Measurements from ENCODE around the gene PCDHGA4.
"Not testable (repeated sequence)": the region's sequence is repeated elsewhere in the genome, so short reads cannot be mapped to it uniquely, and the experiment has no call there.

Gene PCDHGA4

DNA sequence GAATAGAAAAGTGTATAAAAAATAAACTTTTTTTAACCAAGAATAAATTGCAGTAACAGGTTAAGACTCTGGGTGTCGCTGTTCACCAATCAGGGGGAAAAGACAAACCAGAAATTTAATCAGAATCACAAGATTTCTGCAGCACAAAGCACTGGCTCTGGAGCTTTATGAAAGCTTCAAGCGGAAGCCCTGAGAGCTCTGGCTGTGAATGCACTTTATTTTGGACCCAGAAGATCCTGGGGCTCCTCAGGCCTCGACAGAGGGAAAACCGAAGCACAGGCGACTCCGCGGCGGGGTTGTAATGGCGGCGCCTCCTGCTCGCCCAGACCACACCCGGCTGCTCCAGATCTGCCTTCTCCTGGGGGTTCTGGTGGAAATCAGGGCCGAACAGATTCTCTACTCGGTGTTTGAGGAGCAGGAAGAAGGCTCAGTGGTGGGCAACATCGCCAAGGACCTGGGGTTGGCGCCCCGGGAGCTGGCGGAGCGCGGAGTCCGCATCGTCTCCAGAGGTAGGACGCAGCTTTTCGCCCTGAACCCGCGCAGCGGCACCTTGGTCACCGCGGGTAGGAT lies at the start of gene PCDHGA4:
Gene PCDHGA4, plus strand, starts transcription at position 122 of the 570 bp plus-strand sequence. Its CDS starts 87 bp downstream, at position 209.
- Histone ChIP-seq H3K27ac (ENCODE audit: low read length) (no peak within 1 kb of the TSS), H3K4me2 (ENCODE audit: low read length) (0 out of 2 replicates have a peak within 1 kb of the TSS, but pooled peaks have one; percentile 32), H3K79me2 (ENCODE audit: low read length) (no peaks in the 10 kb centered on the region), H3K9ac (ENCODE audit: low read length) (no peak within 1 kb of the TSS), H3K27me3 (ENCODE audit: low read depth, low read length) (no peaks in the 10 kb centered on the region), H3K4me3 (ENCODE audit: low read length) (no peak within 1 kb of the TSS), H3K36me3 (replicated peaks; ENCODE audit: low read depth, low read length) (no peaks in the 10 kb centered on the region), H4K20me1 (ENCODE audit: insufficient read depth, low read length) (no peaks in the 10 kb centered on the region), H3K9me3 (ENCODE audit: insufficient read depth, low read length) (no peaks in the 10 kb centered on the region), H2AFZ (ENCODE audit: low read depth, low read length) (no peak within 1 kb of the TSS), H3K4me1 (ENCODE audit: low read length) (0 out of 2 replicates have a peak, but pooled peaks cover 3% of the 10 kb centered on the region)
- TF ChIP-seq EZH2phosphoT487 (IDR thresholded peaks at IDR 0.05; ENCODE audit: low read depth) = no peak
- TF ChIP-seq, protein P1, sequence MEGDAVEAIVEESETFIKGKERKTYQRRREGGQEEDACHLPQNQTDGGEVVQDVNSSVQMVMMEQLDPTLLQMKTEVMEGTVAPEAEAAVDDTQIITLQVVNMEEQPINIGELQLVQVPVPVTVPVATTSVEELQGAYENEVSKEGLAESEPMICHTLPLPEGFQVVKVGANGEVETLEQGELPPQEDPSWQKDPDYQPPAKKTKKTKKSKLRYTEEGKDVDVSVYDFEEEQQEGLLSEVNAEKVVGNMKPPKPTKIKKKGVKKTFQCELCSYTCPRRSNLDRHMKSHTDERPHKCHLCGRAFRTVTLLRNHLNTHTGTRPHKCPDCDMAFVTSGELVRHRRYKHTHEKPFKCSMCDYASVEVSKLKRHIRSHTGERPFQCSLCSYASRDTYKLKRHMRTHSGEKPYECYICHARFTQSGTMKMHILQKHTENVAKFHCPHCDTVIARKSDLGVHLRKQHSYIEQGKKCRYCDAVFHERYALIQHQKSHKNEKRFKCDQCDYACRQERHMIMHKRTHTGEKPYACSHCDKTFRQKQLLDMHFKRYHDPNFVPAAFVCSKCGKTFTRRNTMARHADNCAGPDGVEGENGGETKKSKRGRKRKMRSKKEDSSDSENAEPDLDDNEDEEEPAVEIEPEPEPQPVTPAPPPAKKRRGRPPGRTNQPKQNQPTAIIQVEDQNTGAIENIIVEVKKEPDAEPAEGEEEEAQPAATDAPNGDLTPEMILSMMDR (IDR thresholded peaks at IDR 0.05; ENCODE audit: low read depth, low read length) = peak; percentile 50

DNA sequence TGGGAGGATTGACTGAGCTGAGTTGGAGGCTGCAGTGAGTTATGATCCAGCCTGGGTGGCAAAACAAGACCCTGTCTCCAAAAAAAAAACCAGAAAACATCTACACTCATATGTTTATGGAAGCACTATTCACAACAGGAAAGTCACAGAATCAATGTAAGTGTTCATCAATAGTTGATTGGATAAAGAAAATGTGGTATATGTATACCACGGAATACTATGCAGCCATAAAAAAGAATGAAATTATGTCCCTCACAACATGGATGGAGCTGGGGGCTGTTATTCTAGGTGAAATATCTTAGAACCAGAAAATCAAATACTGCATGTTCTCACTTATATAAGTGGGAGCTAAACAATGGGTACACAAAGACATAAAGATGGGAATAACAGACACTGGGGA lies 48.2 kb upstream of the PCDHGA4 start:
- Histone ChIP-seq H2AFZ (ENCODE audit: low read depth, low read length) (no peak overlapping the region), H3K36me3 (replicated peaks; ENCODE audit: low read depth, low read length) (no peaks in the 10 kb centered on the region), H3K9me3 (ENCODE audit: insufficient read depth, low read length) (no peaks in the 10 kb centered on the region), H3K27me3 (ENCODE audit: low read depth, low read length) (no peaks in the 10 kb centered on the region), H3K4me2 (ENCODE audit: low read length) (no peak overlapping the region), H3K27ac (ENCODE audit: low read length) (no peak overlapping the region), H3K9ac (ENCODE audit: low read length) (no peak overlapping the region), H3K4me1 (ENCODE audit: low read length) (no peaks in the 10 kb centered on the region), H3K4me3 (ENCODE audit: low read length) (no peak overlapping the region), H4K20me1 (ENCODE audit: insufficient read depth, low read length) (no peaks in the 10 kb centered on the region), H3K79me2 (ENCODE audit: low read length) (no peaks in the 10 kb centered on the region)
- no peak for TF ChIP-seq EZH2phosphoT487 (IDR thresholded peaks at IDR 0.05; ENCODE audit: low read depth)

DNA sequence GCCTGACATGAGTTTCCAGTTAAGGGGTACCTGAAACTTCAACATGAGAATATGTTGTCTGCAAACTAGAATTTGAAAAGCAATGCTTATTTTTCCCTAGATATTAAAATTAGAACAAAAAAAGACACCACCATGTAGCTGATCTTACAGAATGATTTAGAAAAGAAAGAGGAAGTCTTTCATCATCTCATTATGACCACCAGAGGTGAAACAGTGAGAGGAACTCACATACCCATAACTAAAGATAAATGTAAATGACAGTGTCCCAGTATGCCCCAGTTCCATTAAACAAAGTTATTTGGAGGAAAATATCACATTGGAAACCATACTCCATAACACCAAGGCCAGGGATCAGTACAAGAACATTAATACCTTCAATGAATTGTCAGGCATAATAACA lies 41.1 kb upstream of the PCDHGA4 start:
- H2AFZ ChIP-seq (ENCODE audit: low read depth, low read length) = no peak overlapping the region
- peaks cover 43% of the 10 kb centered on the region for H3K36me3 ChIP-seq (replicated peaks; ENCODE audit: low read depth, low read length)
- no peak overlapping the region for H3K9ac ChIP-seq (ENCODE audit: low read length)
- H3K9me3 ChIP-seq (ENCODE audit: insufficient read depth, low read length) = peaks cover 12% of the 10 kb centered on the region; the same call in 1 of the 2 replicates
- peaks cover 39% of the 10 kb centered on the region for H3K79me2 ChIP-seq (ENCODE audit: low read length)
- H3K4me2 ChIP-seq (ENCODE audit: low read length) = no peak overlapping the region
- no peak overlapping the region for H3K4me3 ChIP-seq (ENCODE audit: low read length)
- peaks cover 8% of the 10 kb centered on the region; the same call in 1 of the 2 replicates for H3K4me1 ChIP-seq (ENCODE audit: low read length)
- TF ChIP-seq, protein P1 (IDR thresholded peaks at IDR 0.05; ENCODE audit: low read depth, low read length) = no peak
- no peak for TF ChIP-seq EZH2phosphoT487 (IDR thresholded peaks at IDR 0.05; ENCODE audit: low read depth)
- no peaks in the 10 kb centered on the region for H4K20me1 ChIP-seq (ENCODE audit: insufficient read depth, low read length)
- no peak overlapping the region for H3K27ac ChIP-seq (ENCODE audit: low read length)
- no peaks in the 10 kb centered on the region for H3K27me3 ChIP-seq (ENCODE audit: low read depth, low read length)

DNA sequence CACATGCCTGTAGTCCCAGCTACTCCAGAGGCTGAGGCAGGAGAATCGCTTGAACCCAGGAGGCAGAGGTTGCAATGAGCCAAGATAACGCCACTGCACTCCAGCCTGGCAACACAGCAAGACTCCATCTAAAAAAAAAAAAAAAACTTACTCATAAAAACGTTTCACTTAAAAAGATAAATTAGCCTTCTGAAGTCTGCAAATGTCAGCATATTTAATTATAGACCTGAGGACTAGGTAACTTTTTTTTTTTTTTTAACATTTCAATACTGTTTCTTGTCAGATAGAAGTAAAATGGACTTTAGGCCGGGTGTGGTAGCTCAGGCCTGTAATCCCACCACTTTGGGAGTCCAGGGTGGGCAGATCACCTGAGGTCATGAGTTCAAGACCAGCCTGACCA lies 37.9 kb upstream of the PCDHGA4 start:
- not testable (repeated sequence) for H2AFZ ChIP-seq (ENCODE audit: low read depth, low read length); H3K4me2 ChIP-seq (ENCODE audit: low read length); H3K9ac ChIP-seq (ENCODE audit: low read length); H3K27me3 ChIP-seq (ENCODE audit: low read depth, low read length); H3K4me3 ChIP-seq (ENCODE audit: low read length); H4K20me1 ChIP-seq (ENCODE audit: insufficient read depth, low read length); H3K27ac ChIP-seq (ENCODE audit: low read length)
- Histone ChIP-seq H3K9me3 (ENCODE audit: insufficient read depth, low read length) (peaks cover 28% of the 10 kb centered on the region; the same call in 1 of the 2 replicates), H3K36me3 (replicated peaks; ENCODE audit: low read depth, low read length) (peaks cover 57% of the 10 kb centered on the region), H3K79me2 (ENCODE audit: low read length) (peaks cover 57% of the 10 kb centered on the region), H3K4me1 (ENCODE audit: low read length) (peaks cover 25% of the 10 kb centered on the region)

DNA sequence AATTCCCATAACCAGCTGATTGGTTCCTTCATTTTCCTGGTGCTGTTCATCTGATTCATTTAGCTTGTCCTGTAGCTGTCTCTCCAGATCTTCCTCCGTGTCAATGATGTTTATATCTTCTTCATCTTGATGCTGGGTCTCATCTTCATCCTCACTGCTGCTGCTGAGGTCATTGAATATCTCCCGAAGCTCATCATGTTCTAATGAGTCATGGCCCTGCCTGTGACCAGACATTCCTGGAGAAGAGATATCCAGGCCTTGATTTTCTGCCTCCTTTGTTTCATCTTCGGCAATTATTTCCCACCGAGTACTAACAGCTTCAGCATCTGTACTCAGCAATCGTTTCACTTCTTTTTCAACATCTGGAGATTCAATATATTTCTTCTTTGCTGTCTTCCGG lies 35.6 kb upstream of the PCDHGA4 start:
- no peak overlapping the region for H3K9ac ChIP-seq (ENCODE audit: low read length)
- H3K4me1 ChIP-seq (ENCODE audit: low read length) = peaks cover 26% of the 10 kb centered on the region
- H3K27me3 ChIP-seq (ENCODE audit: low read depth, low read length) = no peaks in the 10 kb centered on the region
- peak overlapping the region; percentile 97; the same call in 1 of the 2 replicates for H3K4me3 ChIP-seq (ENCODE audit: low read length)
- H3K9me3 ChIP-seq (ENCODE audit: insufficient read depth, low read length) = peaks cover 30% of the 10 kb centered on the region; the same call in 1 of the 2 replicates
- no peak overlapping the region for H3K27ac ChIP-seq (ENCODE audit: low read length)
- H2AFZ ChIP-seq (ENCODE audit: low read depth, low read length) = no peak overlapping the region
- TF ChIP-seq EZH2phosphoT487 (IDR thresholded peaks at IDR 0.05; ENCODE audit: low read depth) = no peak
- TF ChIP-seq, protein P1 (IDR thresholded peaks at IDR 0.05; ENCODE audit: low read depth, low read length) = no peak
- peaks cover 50% of the 10 kb centered on the region for H3K79me2 ChIP-seq (ENCODE audit: low read length)
- H3K4me2 ChIP-seq (ENCODE audit: low read length) = peak overlapping the region; percentile 70; the same call in 1 of the 2 replicates
- H3K36me3 ChIP-seq (replicated peaks; ENCODE audit: low read depth, low read length) = peaks cover 47% of the 10 kb centered on the region
- no peaks in the 10 kb centered on the region for H4K20me1 ChIP-seq (ENCODE audit: insufficient read depth, low read length)

All from OCI-LY3 (cell line).